ENCODE measurements around the gene OXGR1.
"Not testable (repeated sequence)": the region's sequence is repeated elsewhere in the genome, so short reads cannot be mapped to it uniquely, and the experiment has no call there.

The OXGR1 gene

GRCh38 chr13:97004886-97005285 lies 10.6 kb upstream of the OXGR1 start:
- peak; percentile 24 for DNase-seq

- peak; percentile 79 for DNase-seq
These were observed 10.0 kb upstream of the OXGR1 start for GRCh38 chr13:97004096-97004876.

GRCh38 chr13:97003071-97003470 lies 8.8 kb upstream of the OXGR1 start:
- no peak for DNase-seq

- no peak for DNase-seq
These were observed 8.3 kb upstream of the OXGR1 start for GRCh38 chr13:97002581-97002980.

DNA sequence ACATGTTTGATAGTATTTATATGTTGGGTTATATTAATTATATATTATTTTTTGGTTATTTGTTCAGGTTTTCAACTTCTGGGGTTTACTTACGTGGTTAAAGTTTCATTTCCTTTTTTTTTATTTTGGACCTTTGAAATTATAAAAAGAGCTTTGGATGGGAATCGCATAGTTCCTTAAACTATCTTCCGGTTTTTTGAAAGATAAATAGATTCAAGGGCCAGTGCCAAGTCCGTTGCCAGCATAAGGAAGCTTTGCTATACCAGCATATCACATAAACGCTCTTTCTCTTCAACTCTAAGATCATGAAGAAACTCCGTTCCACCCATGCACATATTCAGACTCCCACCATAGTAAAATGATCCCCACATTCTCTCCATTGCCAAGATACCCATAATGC lies 7.4 kb upstream of the OXGR1 start:
- DNase-seq, result no peak

DNA sequence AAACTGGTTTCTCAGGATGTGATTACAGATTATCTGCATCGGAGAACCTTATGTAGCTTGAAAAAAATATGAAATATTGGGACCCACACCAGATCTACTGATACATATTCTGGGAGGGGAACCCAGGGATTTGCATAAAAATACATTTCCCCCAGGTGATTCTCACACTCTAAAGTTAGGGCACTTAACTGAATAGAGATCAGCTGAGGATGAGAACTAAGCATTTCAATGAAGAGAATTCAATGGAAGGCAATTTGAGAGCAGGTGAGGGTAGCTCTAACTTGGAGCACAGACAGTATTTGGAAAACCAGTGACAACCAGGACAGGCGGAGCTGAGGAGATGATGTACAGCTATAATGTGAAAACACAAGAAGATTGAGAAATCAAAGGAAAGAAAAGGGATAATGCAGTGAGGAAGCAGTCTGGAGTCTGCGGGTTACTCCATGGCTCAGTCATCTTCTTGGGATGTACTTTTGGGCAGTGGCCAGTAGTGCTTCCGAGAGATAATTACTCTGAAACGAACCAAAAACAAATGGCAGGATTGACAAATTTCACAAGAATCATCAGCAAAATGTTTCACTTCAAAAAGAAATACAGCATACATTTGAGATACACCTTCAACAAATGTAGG lies 6.1 kb upstream of the OXGR1 start:
- DNase-seq, result peak; percentile 63

DNA sequence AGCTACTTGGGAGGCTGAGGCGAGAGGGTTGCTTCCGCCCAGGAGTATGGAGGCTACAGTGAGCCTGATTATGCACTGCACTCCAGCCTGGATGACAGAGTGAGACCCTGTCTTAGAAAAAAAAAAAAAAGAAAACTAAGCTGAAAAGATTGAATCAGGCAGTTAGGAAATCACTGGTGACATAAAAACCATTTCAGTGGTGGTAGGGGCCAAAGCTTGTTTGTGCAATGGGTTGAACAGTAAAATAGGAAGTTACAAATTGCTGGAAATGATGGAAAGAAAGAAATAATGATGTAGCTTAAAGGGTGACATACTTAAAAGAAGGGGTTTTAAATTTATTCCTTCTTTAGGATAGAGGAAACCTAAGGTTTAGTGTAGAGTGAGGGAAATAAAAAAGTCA lies 4.8 kb upstream of the OXGR1 start:
- DNase-seq, result no peak

- DNase-seq, result no peak
These were observed 3.8 kb upstream of the OXGR1 start for GRCh38 chr13:96998051-96998450.

DNA sequence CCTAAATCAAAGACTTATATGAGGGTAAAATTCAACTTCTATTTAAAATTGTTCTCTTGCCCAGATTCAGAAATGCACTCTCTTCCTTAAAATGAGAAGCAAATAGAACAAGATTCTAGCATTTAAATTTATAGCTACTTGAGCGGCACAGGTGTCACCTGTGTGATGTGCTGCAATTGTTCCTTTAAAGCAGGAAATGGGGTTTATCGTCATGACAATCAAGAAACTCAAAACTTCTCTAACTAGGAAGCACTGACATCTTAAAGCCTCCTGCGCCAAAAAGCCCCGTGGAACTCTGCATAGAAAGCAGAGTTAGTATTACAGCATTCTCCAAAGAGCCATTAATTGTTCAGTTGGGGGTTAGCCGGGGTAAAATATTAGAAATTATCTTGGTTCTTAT lies 2.6 kb upstream of the OXGR1 start:
- no peak for DNase-seq

GRCh38 chr13:96996107-96996506 lies 1.8 kb upstream of the OXGR1 start:
- DNase-seq, result no peak

- DNase-seq, result no peak
These were observed 575 bp upstream of the OXGR1 start for GRCh38 chr13:96994858-96995243.

- DNase-seq, result no peak
These were observed 651 bp downstream of the OXGR1 start for GRCh38 chr13:96993634-96994016.

DNA sequence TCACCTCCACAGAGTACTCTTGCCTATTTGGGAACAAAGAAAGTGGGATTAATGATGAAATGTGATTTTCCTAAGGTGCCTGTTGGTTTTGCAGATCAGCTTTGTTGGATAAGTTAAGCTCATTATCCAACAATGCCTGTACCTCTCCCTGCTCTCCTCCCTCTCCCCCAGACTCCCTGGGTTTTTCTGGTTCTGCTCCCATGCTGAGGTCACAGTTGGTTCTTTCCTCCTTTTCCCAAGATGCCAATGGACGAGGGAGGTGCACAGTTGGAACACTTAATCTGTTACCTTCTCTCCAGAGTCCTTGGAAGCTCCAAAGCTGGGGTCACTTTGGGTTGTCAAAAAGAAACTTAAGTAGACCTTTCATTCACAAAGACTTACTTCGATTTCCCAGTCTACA lies 1.6 kb downstream of the OXGR1 start:
- DNase-seq, result no peak

DNA sequence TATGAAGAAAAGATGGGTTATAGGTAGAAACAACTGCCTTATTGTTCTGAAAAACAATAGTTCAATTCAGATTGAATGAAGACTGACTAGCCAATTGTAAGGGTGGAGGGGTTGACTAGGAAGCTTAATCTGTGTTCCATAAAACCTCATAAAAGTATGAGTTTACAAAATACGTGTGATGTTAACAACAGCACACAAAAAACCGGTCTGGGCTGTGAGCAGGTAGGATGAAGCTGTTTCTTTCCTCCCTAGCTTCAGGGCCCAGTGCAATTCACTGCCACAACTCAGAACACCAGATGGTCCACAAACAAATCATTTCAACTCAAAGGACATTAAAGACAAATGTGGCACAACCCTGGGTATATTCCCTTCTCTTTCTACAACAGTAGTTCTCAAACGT lies 3.2 kb downstream of the OXGR1 start:
- no peak for DNase-seq

- no peak for DNase-seq
These were observed 5.8 kb downstream of the OXGR1 start for GRCh38 chr13:96988441-96988840.

- no peak for DNase-seq
These were observed 10.2 kb downstream of the OXGR1 start for GRCh38 chr13:96984051-96984508.

DNA sequence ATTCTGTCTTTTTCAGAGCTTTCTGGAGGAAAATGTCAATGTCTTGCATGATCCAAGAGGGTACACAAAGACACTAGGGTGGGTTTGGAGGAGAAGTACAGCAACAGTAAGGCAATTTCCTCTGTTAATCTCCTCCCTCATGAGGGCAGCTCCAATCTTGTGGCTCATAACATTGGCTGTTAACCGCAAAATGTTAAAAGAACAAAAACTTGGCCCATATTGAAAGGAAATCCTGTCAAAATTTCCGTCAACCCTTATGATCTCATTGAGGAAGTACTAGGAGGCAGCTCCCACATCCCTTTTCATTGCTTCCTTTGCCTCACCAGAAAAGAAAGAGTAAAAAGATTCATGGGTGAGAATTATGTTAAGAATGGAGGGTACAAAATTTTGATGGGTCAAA lies 11.6 kb downstream of the OXGR1 start:
- no peak for DNase-seq

GRCh38 chr13:96979861-96980260 lies 14.4 kb downstream of the OXGR1 start:
- DNase-seq, result not testable (repeated sequence)

DNA sequence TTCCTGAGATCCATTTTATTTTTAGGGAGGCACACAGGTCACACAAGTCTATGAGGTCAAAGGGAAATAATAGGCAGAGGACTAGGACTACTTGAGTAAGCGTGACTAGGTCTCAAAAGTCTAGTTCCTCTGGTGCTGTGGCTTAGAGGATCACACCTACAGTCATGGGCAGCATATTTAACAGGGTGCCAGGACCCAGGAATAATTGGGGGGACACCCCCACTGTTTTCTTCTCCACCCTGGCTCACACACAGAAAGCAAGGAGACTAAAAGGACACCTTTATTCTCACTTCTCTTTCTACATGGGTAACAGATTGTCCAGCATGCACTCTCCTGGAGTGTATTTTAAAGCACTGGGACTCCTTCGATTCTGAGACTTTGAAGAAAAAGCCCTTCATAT lies 26.2 kb downstream of the OXGR1 start:
- DNase-seq, result no peak

DNA sequence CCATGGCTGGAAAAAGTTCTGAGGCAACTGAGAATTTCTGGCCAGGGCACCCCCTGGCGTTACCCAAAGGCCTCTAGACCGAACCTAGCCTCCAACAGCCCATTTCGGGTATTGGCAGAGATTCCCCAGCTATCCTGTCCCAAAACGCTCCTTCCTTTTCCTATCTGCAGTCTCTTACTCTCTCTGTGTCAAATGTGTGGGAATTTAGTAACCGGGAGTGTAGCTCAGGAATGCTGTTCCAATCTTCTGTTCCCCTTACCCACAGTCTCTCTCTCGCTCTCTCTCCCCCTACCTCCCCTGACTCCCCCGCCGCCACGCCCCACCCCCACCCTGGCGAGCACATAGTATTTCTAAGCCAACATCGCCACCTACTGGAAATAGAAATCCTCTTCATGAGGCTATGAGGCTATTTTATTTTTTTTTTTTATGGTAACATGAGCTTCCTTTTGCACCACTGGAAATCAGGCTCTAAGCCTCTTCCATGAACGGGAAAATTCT lies 27.0 kb downstream of the OXGR1 start:
- DNase-seq, result no peak

DNA sequence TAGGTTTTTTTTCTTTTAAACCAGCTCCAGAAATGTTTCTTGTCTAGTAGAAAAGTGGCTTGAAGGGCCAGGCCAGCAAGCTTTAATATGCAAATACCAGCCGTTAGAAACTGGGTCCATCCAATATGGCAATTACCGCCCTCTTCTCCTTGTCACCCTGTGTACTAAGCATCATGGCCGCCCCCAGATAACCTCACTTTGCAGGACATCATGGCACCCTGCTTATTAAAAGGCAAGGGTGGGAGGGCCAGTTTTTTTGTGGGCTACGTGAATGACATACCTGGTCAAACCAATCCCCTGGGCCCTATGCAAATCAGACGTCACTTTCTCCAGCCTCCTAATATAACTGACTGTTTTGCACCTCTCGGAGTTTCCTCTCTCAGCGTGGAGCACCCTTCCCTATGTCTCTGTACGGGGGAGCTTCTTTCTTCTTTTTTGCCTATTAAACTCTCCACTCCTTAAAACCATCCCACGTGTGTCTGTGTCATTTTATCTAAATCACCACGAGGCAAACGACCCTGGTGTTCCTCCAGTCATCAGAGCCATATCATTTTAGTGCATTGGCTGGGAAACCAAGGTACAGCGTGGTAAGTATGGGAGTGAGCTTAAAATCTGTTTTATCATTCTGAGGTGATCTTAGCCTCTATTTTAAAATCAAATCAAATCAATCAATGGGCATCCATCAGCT lies 27.7 kb downstream of the OXGR1 start:
- DNase-seq, result no peak

- no peak for DNase-seq
These were observed 30.3 kb downstream of the OXGR1 start for GRCh38 chr13:96963786-96964475.

DNA sequence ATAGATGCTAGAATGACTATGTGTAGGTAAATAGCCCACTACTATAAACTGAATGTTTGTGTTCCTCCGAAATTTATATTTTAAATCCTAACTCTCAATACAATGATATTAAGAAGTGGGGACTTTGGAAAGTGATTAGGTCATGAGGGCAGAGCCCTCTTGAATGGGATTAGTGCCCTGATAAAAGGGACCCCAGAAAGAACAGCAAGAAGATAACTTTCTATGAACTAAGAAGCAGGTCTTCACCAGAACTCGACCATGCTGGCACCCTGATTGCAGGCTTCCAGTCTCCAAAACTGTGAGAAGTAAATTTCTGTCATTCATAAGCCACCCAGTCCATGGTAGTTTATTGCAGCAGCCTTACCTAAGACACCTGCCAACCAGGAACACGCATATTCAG lies 33.9 kb downstream of the OXGR1 start:
- no peak for DNase-seq
